NCI-H510A treated with DMSO at 0.1 percent for 48 hours (cell line): ENCODE results near the gene MECP2.

Source experiments
- DNase-seq: peaks from one replicate; lab custom pipeline; 2025; lab: John Stamatoyannopoulos, UW

Gene MECP2

GRCh38 chrX:154115750-154116149, 18.2 kb upstream of the MECP2 start:
- DNase-seq: no peak

GRCh38 chrX:154115071-154115470, 17.6 kb upstream of the MECP2 start:
- no peak for DNase-seq

GRCh38 chrX:154114652-154115051, 17.1 kb upstream of the MECP2 start:
- no peak for DNase-seq

- no peak for DNase-seq
These were observed 16.2 kb upstream of the MECP2 start for GRCh38 chrX:154113729-154114128.

- no peak for DNase-seq
These were observed 1.0 kb upstream of the MECP2 start for GRCh38 chrX:154098551-154098950.

- peak; percentile 38 for DNase-seq
These were observed 421 bp downstream of the MECP2 start for GRCh38 chrX:154097003-154097588.

GRCh38 chrX:154096140-154097002, 1.1 kb downstream of the MECP2 start:
- no peak for DNase-seq

GRCh38 chrX:154094833-154095232, 2.7 kb downstream of the MECP2 start:
- DNase-seq: no peak

GRCh38 chrX:154093965-154094364, 3.6 kb downstream of the MECP2 start:
- no peak for DNase-seq

GRCh38 chrX:154092371-154092770, 5.1 kb downstream of the MECP2 start:
- DNase-seq: no peak

GRCh38 chrX:154091678-154092077, 5.8 kb downstream of the MECP2 start:
- DNase-seq: no peak

- DNase-seq: no peak
These were observed 6.8 kb downstream of the MECP2 start for GRCh38 chrX:154090731-154091130.

GRCh38 chrX:154084449-154085300, 12.8 kb downstream of the MECP2 start:
- no peak for DNase-seq

GRCh38 chrX:154083126-154083517, 14.4 kb downstream of the MECP2 start:
- no peak for DNase-seq

- DNase-seq: no peak
These were observed 15.0 kb downstream of the MECP2 start for GRCh38 chrX:154082396-154083125.

- DNase-seq: no peak
These were observed 20.4 kb downstream of the MECP2 start for GRCh38 chrX:154077101-154077500.

GRCh38 chrX:154074199-154074598, 23.3 kb downstream of the MECP2 start:
- DNase-seq: no peak

- no peak for DNase-seq
These were observed 25.3 kb downstream of the MECP2 start for GRCh38 chrX:154072192-154072591.

GRCh38 chrX:154068560-154068959, 29.0 kb downstream of the MECP2 start:
- no peak for DNase-seq

- no peak for DNase-seq
These were observed 32.7 kb downstream of the MECP2 start for GRCh38 chrX:154064637-154065435.

- DNase-seq: no peak
These were observed 34.3 kb downstream of the MECP2 start for GRCh38 chrX:154063234-154063633.
